HG03280 (cell line): ENCODE measurements around the gene ZNF212.

ENCODE experiments used
- ATAC-seq: cut with Tn5 transposase; IDR thresholded peaks from one replicate; pipeline ENCODE4 v1.9.1; 2021; ENCODE audit warnings: mild to moderate bottlenecking, moderate library complexity; ENCODE audit not compliant: unreplicated experiment

ZNF212 gene

GRCh38 chr7:149284850-149285585, 45.6 kb downstream of the ZNF212 start:
- peak; percentile 93 for ATAC-seq

GRCh38 chr7:149285603-149286002, 46.2 kb downstream of the ZNF212 start:
- no peak for ATAC-seq

DNA sequence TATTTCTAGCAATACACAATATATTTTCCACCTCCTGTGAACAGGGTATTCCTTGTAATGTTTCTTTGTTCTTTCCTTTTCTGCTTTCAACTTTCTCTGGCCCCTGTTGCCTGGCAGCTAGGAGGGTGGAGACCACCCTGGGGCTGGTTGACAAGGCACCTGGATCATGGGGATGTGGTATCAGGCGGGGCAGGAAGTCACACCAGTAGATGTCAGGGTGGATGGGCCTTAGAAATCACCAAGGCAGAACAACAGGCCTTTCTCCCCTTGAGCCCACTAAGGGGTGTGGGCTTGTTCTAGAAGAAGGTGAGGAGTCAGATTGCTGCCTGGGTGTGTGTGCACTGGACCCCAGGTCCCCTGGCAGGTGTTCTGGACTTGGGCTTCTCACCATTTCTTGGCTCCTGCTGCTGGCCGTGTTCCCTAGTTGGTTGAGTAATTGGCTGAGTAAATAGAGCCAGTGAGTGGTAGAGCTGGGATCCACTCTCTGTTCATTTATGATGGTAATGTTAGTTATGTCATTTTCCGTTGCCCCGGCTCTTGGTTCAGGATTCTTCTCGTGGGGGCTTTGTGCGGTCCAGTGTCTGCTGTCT, 47.5 kb downstream of the ZNF212 start:
- no peak for ATAC-seq

- ATAC-seq, result no peak
Measured at GRCh38 chr7:149287622-149288021, 48.2 kb downstream of the ZNF212 start.

DNA sequence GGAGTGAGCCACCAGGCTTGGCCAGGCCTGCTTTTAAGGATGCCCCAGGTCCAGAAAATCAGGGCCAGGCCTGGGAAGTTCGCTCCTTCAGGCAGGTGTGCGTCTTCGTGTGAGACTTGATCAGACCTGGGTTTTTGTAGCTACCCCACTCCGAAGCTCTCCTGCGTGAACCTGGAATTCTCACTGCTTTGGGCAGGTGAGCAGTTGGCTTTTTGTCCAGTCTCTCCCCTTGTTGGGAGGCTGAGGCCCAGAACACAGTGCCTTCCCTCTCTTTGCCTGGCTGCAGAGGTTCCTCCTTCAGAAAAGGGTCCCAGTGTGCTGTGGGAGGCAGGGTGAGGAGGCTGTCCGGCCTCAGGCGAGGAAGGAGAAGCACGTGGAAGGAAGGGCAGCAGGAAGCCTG, 49.8 kb downstream of the ZNF212 start:
- no peak for ATAC-seq

- no peak for ATAC-seq
Measured at GRCh38 chr7:149289856-149290255, 50.4 kb downstream of the ZNF212 start.

DNA sequence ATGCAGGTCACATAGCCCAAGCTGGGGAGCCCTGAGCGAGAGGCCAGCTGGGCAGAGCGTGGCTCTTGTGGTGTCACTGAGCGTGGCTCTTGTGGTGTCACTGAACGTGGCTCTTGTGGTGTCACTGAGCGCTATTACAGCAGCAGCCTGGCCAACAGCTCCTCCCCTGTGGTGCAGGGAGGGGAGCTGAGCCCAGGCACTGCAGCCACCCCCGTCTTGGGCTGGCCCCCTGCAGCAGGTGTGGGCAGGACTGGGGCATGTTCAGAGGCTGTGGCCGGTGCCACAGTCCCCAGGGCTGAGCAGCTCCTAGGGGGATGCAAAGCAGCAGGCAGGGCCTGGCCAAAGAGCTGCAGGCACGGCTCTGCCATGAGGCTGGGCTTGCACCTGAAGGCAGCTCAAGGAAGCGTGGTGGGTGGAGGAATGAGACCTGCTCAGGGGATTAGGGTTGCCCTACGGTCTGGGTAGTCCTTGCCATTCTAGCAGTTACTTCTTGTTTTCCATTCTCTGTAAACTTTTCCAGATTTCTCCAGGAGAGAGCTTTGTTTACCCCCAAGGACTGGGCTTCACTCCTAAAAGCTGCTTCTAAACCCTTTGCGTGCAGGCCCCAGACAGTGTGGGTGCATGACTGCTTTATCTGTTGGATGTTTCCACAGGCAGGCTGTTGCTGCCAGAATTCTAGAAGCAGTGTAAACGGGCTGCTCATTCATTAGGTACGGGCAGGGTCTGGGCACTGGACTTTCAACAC, 51.8 kb downstream of the ZNF212 start:
- ATAC-seq, result no peak

- ATAC-seq, result no peak
Measured at GRCh38 chr7:149291781-149292461, 52.5 kb downstream of the ZNF212 start.

GRCh38 chr7:149292462-149292823, 53.0 kb downstream of the ZNF212 start:
- no peak for ATAC-seq

DNA sequence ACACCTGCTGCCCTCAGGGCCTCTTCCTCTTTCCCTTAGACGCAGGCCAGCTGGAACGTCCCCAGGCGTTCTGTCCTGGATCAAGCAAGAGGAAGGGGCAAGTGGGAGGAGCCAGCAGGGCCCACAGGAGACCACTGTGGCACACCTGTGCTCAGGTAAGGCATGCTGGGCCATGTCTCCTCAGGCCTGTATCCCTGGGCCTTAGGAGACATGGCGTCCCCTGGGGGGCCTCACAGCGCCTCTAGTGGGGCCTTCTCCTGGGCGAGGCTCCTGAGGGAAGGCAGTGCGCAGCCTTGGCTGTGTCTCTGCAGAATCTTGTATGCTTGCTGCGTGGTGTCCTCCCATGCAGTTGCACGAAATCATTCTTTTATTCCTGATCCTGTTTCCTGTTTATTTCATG, 53.9 kb downstream of the ZNF212 start:
- ATAC-seq, result no peak

- ATAC-seq, result no peak
Measured at GRCh38 chr7:149293946-149294633, 54.6 kb downstream of the ZNF212 start.

DNA sequence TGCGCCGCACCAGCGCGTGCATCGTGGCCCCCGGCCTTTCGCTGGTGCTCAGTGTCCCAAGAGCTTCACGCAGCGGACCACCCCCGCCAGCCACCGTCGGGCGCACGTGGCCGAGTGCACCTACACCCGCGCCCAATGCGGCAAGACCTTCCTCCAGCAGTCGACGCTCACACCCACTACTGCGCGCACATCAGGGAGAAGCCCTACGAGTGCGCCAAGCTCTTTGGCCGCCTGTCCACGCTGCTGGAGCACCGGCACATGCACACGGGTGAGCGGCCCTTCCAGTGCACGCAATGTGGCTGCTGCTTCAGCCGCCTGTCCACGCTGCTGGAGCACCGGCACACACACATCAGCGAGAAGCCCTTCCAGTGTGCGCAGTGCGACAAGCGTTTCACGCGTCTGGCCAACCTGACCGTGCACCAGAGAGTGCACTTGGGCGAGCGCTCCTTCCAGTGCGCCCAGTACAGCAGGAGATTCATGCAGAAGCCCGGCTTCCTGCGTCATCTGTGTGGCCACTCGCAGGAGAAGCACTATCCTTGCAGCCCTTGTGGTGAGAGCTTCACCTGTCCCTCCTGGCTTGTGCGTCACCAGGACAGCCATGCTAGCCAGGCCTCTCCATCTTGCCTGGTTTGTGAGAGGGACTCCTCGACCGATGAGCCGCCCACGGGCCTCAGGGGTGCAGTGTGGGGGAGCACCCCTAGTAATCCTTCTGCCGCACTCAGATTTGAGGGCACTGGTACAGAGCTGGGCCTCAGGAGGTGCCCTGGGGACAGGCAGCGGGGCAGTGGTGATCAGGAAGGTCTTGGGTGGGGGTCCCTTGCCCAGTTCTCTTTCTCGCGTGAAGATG, 55.4 kb downstream of the ZNF212 start:
- ATAC-seq, result no peak

DNA sequence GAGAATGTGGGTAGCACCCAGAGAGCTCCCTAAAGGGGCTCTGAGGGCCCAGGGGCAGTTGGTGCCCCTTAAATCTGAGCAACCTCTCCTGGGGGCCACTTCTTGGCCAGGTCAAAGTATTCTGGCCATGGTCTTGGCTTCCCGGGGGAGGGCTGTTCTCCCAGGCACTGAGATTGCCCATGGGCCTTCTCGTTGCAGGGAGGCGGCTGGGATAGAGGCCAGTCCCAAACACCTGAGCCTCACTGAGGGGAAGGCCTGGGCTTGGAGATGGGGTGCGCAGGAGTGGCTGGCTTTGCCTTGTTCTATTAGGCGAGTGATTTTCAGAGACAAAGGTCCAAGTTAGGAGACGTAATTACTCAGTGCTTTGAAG, 56.0 kb downstream of the ZNF212 start:
- no peak for ATAC-seq

- no peak for ATAC-seq
Measured at GRCh38 chr7:149296368-149296767, 56.9 kb downstream of the ZNF212 start.

GRCh38 chr7:149297034-149297755, 57.7 kb downstream of the ZNF212 start:
- no peak for ATAC-seq

DNA sequence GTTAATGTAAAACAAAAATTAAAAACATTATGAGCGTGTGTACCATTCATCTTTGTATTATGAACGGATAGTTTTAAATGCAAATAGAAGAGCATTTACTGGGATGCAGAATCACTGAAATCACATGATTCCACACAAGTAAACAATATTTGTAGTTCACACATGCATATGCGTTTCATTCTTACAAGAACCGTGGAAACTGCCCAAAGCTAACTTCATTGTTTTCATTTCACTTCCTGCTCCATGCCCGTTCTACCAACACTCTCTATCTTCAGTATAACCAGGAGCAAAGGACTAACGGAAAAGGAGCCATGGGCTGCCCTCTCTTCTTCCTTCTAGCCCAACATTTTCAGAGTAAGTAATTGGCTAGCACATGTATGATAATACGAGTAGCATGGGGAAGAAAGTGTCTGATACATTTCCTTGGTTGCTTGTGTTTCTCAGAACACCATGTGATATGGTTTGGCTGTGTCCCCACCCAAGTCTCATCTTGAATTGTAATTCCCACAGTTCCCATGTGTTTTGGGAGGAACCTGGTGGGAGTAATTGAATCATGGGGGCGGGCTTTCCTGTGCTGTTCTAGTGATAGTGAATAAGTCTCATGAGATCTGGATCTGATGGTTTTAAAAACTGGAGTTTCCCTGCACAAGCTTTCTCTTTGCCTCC, 61.3 kb downstream of the ZNF212 start:
- ATAC-seq, result no peak

DNA sequence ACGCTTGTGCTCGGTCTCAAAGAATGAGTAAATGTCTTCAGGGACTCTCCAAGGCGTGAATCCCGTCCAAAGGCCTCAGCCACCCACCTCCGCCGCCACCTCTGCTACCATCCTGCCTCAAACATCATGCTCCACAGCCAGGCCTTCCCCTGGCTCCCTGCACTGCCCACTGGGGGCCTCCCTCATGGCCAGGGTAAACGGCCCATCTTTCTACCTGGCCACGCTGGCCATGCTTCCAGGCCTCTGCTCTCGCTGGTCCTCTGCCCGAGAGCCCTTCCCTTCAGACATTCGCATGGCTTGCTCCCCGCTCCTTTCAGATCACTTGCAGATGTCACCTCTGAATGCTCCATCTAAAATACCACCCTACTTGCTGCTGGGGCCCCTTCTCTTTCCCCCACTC, 62.8 kb downstream of the ZNF212 start:
- ATAC-seq, result no peak

- ATAC-seq, result no peak
Measured at GRCh38 chr7:149302865-149303264, 63.4 kb downstream of the ZNF212 start.

- ATAC-seq, result no peak
Measured at GRCh38 chr7:149304006-149304405, 64.6 kb downstream of the ZNF212 start.
